H1 (cell line): ENCODE measurements around the gene MAN2A1.

Experiments used
- BCL11A ChIP-seq, 2 experiments: IDR thresholded peaks; one replicate each; pipeline ENCODE4 v1.6.1; 2011; ENCODE audit warnings: low read depth in 2 of 2, low read length in 2 of 2, mild to moderate bottlenecking in 2 of 2
- CHD2 ChIP-seq: IDR thresholded peaks from 2 replicates; pipeline ENCODE4 v1.6.1; 2012; ENCODE audit warnings: low read length, improper control_type of control experiment
- EGR1 ChIP-seq: IDR thresholded peaks from 2 replicates; pipeline ENCODE4 v1.6.1; 2011; ENCODE audit warnings: low read depth, low read length, borderline replicate concordance
- EP300 ChIP-seq, 2 experiments: IDR thresholded peaks; 1 replicate in 1 of 2; 2 replicates in 1 of 2; pipeline ENCODE4 v1.6.1; 2011 to 2012; ENCODE audit warnings: low read depth in 2 of 2, low read length in 2 of 2, mild to moderate bottlenecking in 2 of 2, borderline replicate concordance in 1 of 2, inconsistent platforms in 1 of 2, moderate library complexity in 1 of 2
- EZH2 ChIP-seq: fragments of 200-600 bp; sonication (generic); IDR thresholded peaks from 2 replicates; pipeline ENCODE4 v1.7.1; 2012; ENCODE audit warnings: low read depth, mild to moderate bottlenecking, moderate library complexity, low read length, inconsistent platforms; ENCODE audit not compliant: severe bottlenecking
- GABPA ChIP-seq: IDR thresholded peaks from 2 replicates; pipeline ENCODE4 v1.6.1; 2011; ENCODE audit warnings: mild to moderate bottlenecking, low read length, moderate library complexity, borderline replicate concordance; ENCODE audit not compliant: insufficient read depth
- NRF1 ChIP-seq: IDR thresholded peaks from 2 replicates; pipeline ENCODE4 v1.6.1; 2011; ENCODE audit warnings: mild to moderate bottlenecking, low read depth, low read length, improper control_type of control experiment
- PHF8 ChIP-seq: fragments of 200-600 bp; sonication (generic); conservative IDR thresholded peaks from 2 replicates; pipeline ENCODE4 v1.7.1; 2012; ENCODE audit warnings: low read depth, mild to moderate bottlenecking, inconsistent platforms, low read length, moderate library complexity
- POLR2A ChIP-seq, 2 experiments: IDR thresholded peaks; 1 replicate in 1 of 2; 2 replicates in 1 of 2; pipeline ENCODE4 v1.6.1; 2011; ENCODE audit warnings: low read depth in 2 of 2, low read length in 2 of 2, mild to moderate bottlenecking in 2 of 2; ENCODE audit errors: control extremely low read depth in 1 of 2
- POLR2AphosphoS5 ChIP-seq: IDR thresholded peaks from 2 replicates; pipeline ENCODE4 v1.6.1; 2011; ENCODE audit warnings: low read depth, low read length
- SRF ChIP-seq: IDR thresholded peaks from 2 replicates; pipeline ENCODE4 v1.6.1; 2011; ENCODE audit warnings: mild to moderate bottlenecking, low read depth, low read length, moderate library complexity
- TF ChIP-seq, protein P1 (sequence below): IDR thresholded peaks from 2 replicates; pipeline ENCODE4 v1.6.1; 2012; ENCODE audit warnings: inconsistent platforms
- TF ChIP-seq, protein P2 (sequence below), 3 experiments: IDR thresholded peaks; 1 replicate in 2 of 3; 2 replicates in 1 of 3; pipeline versions ENCODE4 v1.5.1 to v1.6.1; 2011; ENCODE audit warnings: low read length in 3 of 3, mild to moderate bottlenecking in 3 of 3, inconsistent platforms in 2 of 3, low read depth in 1 of 3, moderate library complexity in 1 of 3; ENCODE audit not compliant: insufficient read depth in 1 of 3; ENCODE audit errors: control extremely low read depth in 1 of 3
- TF ChIP-seq, protein P3 (sequence below): IDR thresholded peaks from 2 replicates; pipeline ENCODE4 v1.6.1; 2012; ENCODE audit warnings: inconsistent platforms

DNA sequence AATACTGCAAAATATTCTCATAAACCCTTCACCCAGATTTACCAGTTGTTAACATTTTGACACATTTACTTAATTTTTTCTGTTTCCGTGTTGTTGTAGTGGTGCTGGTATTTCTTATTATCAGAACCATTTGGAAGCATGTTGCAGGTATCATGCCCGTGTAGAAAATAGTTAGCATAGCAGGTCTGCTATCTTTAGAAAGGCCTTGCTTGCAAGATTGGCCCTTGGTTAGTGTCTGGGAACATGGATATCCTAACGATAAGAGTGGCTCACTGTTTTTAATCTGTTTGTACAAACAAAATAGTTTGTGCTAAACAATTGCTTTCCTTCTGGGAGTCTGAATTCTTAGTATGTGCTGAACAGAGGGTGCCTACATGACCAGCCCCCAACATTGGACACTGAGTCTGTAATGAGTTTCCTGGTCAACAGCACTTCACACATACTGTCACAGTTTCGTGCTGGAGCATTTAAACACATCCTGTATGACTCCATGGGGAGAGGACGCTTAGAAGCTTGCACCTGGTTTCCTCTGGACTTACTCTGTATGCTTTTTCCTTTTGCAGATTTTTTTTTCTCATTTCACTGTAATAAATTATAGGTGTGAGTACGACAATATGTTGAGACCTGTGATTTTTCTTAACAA, 66.9 kb downstream of the MAN2A1 start:
- TF ChIP-seq, protein P1, sequence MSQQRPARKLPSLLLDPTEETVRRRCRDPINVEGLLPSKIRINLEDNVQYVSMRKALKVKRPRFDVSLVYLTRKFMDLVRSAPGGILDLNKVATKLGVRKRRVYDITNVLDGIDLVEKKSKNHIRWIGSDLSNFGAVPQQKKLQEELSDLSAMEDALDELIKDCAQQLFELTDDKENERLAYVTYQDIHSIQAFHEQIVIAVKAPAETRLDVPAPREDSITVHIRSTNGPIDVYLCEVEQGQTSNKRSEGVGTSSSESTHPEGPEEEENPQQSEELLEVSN: no peak
- TF ChIP-seq PHF8 (no peak), BCL11A (IDR thresholded peaks at IDR 0.05; ENCODE audit: low read depth in 2 of 2, low read length in 2 of 2) (no peak), GABPA (no peak), NRF1 (no peak), POLR2A (IDR thresholded peaks at IDR 0.05; ENCODE audit: control extremely low read depth in 1 of 2, low read depth in 2 of 2, low read length in 2 of 2) (no peak), EZH2 (no peak), CHD2 (no peak), POLR2AphosphoS5 (no peak), SRF (no peak), EP300 (IDR thresholded peaks at IDR 0.05; ENCODE audit: borderline replicate concordance in 1 of 2, low read depth in 2 of 2, low read length in 2 of 2) (no peak), EGR1 (no peak)
- TF ChIP-seq, protein P2, sequence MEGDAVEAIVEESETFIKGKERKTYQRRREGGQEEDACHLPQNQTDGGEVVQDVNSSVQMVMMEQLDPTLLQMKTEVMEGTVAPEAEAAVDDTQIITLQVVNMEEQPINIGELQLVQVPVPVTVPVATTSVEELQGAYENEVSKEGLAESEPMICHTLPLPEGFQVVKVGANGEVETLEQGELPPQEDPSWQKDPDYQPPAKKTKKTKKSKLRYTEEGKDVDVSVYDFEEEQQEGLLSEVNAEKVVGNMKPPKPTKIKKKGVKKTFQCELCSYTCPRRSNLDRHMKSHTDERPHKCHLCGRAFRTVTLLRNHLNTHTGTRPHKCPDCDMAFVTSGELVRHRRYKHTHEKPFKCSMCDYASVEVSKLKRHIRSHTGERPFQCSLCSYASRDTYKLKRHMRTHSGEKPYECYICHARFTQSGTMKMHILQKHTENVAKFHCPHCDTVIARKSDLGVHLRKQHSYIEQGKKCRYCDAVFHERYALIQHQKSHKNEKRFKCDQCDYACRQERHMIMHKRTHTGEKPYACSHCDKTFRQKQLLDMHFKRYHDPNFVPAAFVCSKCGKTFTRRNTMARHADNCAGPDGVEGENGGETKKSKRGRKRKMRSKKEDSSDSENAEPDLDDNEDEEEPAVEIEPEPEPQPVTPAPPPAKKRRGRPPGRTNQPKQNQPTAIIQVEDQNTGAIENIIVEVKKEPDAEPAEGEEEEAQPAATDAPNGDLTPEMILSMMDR (IDR thresholded peaks at IDR 0.05; ENCODE audit: control extremely low read depth in 1 of 3, insufficient read depth in 1 of 3, low read depth in 1 of 3, low read length in 3 of 3): no peak
- TF ChIP-seq, protein P3, sequence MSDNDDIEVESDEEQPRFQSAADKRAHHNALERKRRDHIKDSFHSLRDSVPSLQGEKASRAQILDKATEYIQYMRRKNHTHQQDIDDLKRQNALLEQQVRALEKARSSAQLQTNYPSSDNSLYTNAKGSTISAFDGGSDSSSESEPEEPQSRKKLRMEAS: no peak
